Right lobe of liver (tissue), 6 donors: ENCODE measurements around the gene NHLRC1. TPM values are rescaled to one million over a fixed set of nuclear protein-coding genes. Genes with fewer than 3 reads are reported as not detected.

Source experiments
- ATAC-seq, 4 donors: fragments of 200-7000 bp; cut with Tn5 transposase; one replicate each; pipeline ENCODE4 v1.9.1; 2020; ENCODE audit warnings: mild to moderate bottlenecking in 4 of 4, moderate library complexity in 4 of 4
- DNase-seq, 3 donors: peaks; one replicate each; pipeline ENCODE4 v3.0.0-alpha.2; 2020
- H3K27ac ChIP-seq, 3 donors: fragments of 200-600 bp; one replicate each; pipeline ENCODE4 v1.8.0; 2022
- H3K27me3 ChIP-seq, 2 donors: fragments of 200-600 bp; one replicate each; pipeline ENCODE4 v1.8.0; 2022
- H3K36me3 ChIP-seq, 4 donors: fragments of 200-600 bp; sonication (generic) in 1 of 4; one replicate each; pipeline versions ENCODE4 v1.5.1 to v1.8.0; 2017 to 2022; ENCODE audit warnings: control low read depth in 1 of 4
- H3K4me1 ChIP-seq, 4 donors: fragments of 200-600 bp; sonication (generic) in 1 of 4; one replicate each; pipeline versions ENCODE4 v1.5.1 to v1.8.0; 2017 to 2022; ENCODE audit warnings: control low read depth in 1 of 4
- H3K4me3 ChIP-seq, 3 donors: fragments of 200-600 bp; one replicate each; pipeline ENCODE4 v1.8.0; 2022
- H3K9me3 ChIP-seq, 4 donors: fragments of 200-600 bp; sonication (generic) in 1 of 4; one replicate each; pipeline versions ENCODE4 v1.5.1 to v1.8.0; 2017 to 2022; ENCODE audit warnings: control low read depth in 1 of 4
- POLR2A ChIP-seq: fragments of 450-650 bp; IDR thresholded peaks from one replicate; pipeline ENCODE4 v1.6.1; 2017; ENCODE audit warnings: antibody characterized with exemption, mild to moderate bottlenecking
- WGBS: methylation state at CpG from one replicate; pipeline ENCODE4 v1.1.6; 2018; ENCODE audit warnings: low coverage, low lambda C conversion rate; ENCODE audit not compliant: insufficient coverage; ENCODE audit errors: missing lambda C conversion rate; 5-methylcytosine and 5-hydroxymethylcytosine counted together
- intact Hi-C, 2 donors: fragments of 100-400 bp; cut with DNase I; formaldehyde crosslinking; loops; one replicate each; pipeline versions ENCODE4 v1.11.2 to v1.14.1; 2022
- total RNA-seq, 6 experiments: library from RNA; depleted of rRNA in 2 of 6; stranded (reverse); fragments of >200 nt in 2 of 6; fragmentation: NEBNext Ultra II Directional in 3 of 6; extraction: Animal tissue kit (Norgen Biotek cat#: 25700) in 3 of 6; gene quantifications; one replicate each; pipeline versions ENCODE4 v1.1.0 to v1.2.4, GENCODE V29; 2016 to 2023
- TF ChIP-seq, protein P1 (sequence below), 4 donors: fragments of 200-600 bp in 3 of 4; fragments of 450-650 bp in 1 of 4; IDR thresholded peaks; one replicate each; pipeline versions ENCODE4 v1.5.1 to v1.8.0; 2016 to 2022; ENCODE audit warnings: antibody characterized with exemption in 4 of 4, mild to moderate bottlenecking in 2 of 4
- donor health status: DM: no; HTN: yes; CAD: no.
- donor health status: DM: no; HTN: no; CAD: no.
- donor health status: DM: no; HTN: no; CAD: no.
- donor health status: DM: no; HTN: yes; CAD: no.
- donor health status: DM: no; HTN: yes; CAD: no.

Gene NHLRC1
- total RNA-seq, 6 experiments from 2014 or later: 2.2 to 3.0 (median 2.7) TPM

DNA sequence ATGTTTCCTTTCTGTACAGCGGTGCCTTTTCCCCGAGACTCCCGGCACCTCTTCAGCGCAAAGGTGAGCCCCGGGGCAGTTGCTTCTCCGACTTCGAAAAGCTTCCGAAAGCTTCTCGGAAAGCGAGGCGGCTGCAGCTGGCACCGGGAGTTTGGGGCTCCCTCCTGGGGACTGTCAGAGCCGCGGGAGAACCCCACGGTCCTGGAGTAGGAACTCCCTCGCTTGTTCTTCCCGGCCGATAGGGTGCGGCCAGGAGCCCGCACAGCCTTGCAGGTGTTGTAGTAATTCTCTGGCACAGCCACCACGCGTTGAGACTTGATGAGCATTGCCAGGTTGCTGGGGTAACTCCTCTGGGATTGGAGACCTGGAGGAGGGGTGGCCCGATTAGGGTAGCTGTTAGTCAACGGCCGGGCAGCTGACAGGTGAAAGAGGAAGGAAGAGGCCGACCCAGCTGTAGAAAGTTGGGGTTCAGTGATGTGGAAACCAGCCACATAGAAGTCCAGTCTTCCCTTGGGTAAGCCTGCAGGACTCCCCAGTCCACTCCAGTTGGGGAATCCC lies 33.5 kb upstream of the NHLRC1 start:
- H3K36me3 ChIP-seq: peaks cover 0 to 1% (median 0%) of the 10 kb centered on the region in 4 donors
- intact Hi-C loops: no loop called here

GRCh38 chr6:18155150-18155863 lies 32.8 kb upstream of the NHLRC1 start, which contains the start of gene KDM1B:
Gene KDM1B (plus strand): TSS chr6:18155422. CDS start chr6:18159896, 4,474 bp downstream.
- peak within 1 kb of the TSS; percentile 76 to 90 (median 87) for H3K27ac ChIP-seq
- no peaks in the 10 kb centered on the region for H3K9me3 ChIP-seq
- under 1% methylated on average over 25 of the region's 87 CpGs for WGBS
- ATAC-seq (peak; percentile 87 to 97 (median 90)), DNase-seq (peak; percentile 99 to 100 (median 99))
- peaks cover 0 to 9% (median 0%) of the 10 kb centered on the region in 4 donors for H3K4me1 ChIP-seq
- H3K27me3 ChIP-seq: no peaks in the 10 kb centered on the region
- H3K4me3 ChIP-seq: peak within 1 kb of the TSS; percentile 80 to 97 (median 91)
- no peaks in the 10 kb centered on the region for H3K36me3 ChIP-seq
- intact Hi-C loops: no loop called here
- TF ChIP-seq, protein P1, sequence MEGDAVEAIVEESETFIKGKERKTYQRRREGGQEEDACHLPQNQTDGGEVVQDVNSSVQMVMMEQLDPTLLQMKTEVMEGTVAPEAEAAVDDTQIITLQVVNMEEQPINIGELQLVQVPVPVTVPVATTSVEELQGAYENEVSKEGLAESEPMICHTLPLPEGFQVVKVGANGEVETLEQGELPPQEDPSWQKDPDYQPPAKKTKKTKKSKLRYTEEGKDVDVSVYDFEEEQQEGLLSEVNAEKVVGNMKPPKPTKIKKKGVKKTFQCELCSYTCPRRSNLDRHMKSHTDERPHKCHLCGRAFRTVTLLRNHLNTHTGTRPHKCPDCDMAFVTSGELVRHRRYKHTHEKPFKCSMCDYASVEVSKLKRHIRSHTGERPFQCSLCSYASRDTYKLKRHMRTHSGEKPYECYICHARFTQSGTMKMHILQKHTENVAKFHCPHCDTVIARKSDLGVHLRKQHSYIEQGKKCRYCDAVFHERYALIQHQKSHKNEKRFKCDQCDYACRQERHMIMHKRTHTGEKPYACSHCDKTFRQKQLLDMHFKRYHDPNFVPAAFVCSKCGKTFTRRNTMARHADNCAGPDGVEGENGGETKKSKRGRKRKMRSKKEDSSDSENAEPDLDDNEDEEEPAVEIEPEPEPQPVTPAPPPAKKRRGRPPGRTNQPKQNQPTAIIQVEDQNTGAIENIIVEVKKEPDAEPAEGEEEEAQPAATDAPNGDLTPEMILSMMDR (IDR thresholded peaks at IDR 0.05): peak in 1 of 4 donors; percentile 10
- peak; percentile 86 for TF ChIP-seq POLR2A

More for the DNA sequence above, 33.5 kb upstream of the NHLRC1 start:
- WGBS: 0% methylated on average over 14 of the region's 26 CpGs
- Histone ChIP-seq H3K27me3 (no peaks in the 10 kb centered on the region), H3K9me3 (no peaks in the 10 kb centered on the region), H3K4me1 (peaks cover 0 to 9% (median 0%) of the 10 kb centered on the region in 4 donors), H3K27ac (peak overlapping the region; percentile 55 to 77 (median 71)), H3K4me3 (peak overlapping the region; percentile 80 to 97 (median 91))
- ATAC-seq (peak; percentile 51 to 58 (median 54)), DNase-seq (peak; percentile 81 to 91 (median 90))
- TF ChIP-seq, protein P1 (IDR thresholded peaks at IDR 0.05): peak in 3 of 4 donors; percentile 30 to 43 (median 38)
- no peak for TF ChIP-seq POLR2A

DNA sequence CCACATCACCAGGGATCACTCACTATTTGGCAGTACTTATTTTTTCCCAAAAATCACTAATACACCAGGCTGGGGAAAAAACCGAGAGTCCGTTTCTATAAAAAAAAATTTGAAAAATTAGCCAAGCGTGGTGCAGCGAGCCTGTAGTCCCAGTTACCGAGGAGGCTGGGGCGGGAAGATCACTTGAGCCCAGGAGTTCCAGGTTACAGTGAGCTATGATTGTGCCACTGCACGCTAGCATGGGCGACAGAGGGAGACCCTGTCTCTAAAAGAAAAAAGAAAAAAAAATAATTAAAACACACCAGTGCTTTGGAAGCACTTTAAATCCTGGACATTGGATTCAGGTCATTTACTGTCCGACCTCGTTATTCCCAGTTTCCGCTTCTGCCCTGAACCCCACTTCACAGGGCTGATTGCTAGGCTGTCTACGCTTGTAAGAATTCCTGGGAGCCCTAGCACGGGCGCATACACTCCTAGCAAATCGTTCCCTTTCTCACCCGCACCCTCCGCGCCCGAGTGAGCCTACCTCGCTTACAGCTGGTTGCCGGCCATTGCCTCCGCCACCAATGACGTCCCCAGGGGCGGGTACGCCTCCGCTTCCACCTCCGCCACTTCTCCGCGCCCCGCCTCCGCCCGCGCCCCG lies 32.2 kb upstream of the NHLRC1 start, which contains the start of gene TPMT:
Gene TPMT (minus strand): TSS at position 571 of the 643 bp plus-strand sequence. CDS start 5,950 bp downstream, outside the sequence.
- Histone ChIP-seq H3K4me3 (peak within 1 kb of the TSS; percentile 80 to 97 (median 91)), H3K9me3 (no peaks in the 10 kb centered on the region), H3K36me3 (no peaks in the 10 kb centered on the region), H3K4me1 (peaks cover 0 to 9% (median 0%) of the 10 kb centered on the region in 4 donors), H3K27ac (peak within 1 kb of the TSS; percentile 76 to 90 (median 87)), H3K27me3 (no peaks in the 10 kb centered on the region)
- TF ChIP-seq, protein P1 (IDR thresholded peaks at IDR 0.05): no peak
- peak; percentile 79 for TF ChIP-seq POLR2A
- WGBS: 0% methylated on average over 12 of the region's 34 CpGs
- intact Hi-C loops: no loop called here
- no peak for DNase-seq
- ATAC-seq: peak in 1 of 4 donors; percentile 1

- no peaks in the 10 kb centered on the region for H3K9me3 ChIP-seq
- peak overlapping the region; percentile 76 to 90 (median 87) for H3K27ac ChIP-seq
- H3K36me3 ChIP-seq: no peaks in the 10 kb centered on the region
- peak in 3 of 4 donors; percentile 3 to 10 (median 5) for ATAC-seq
- intact Hi-C loops: no loop called here
- TF ChIP-seq POLR2A: peak; percentile 43
- TF ChIP-seq, protein P1 (IDR thresholded peaks at IDR 0.05): no peak
- H3K4me1 ChIP-seq: peaks cover 0 to 10% (median 0%) of the 10 kb centered on the region in 4 donors
- H3K4me3 ChIP-seq: peak overlapping the region; percentile 56 to 80 (median 62)
- DNase-seq: no peak
- no peaks in the 10 kb centered on the region for H3K27me3 ChIP-seq
Observed at GRCh38 chr6:18153311-18153703, 30.8 kb upstream of the NHLRC1 start.
